Endothelial cell of umbilical vein (primary cell): ENCODE data around the gene PRKG1. TPM values are rescaled to one million over a fixed set of nuclear protein-coding genes. Genes with fewer than 3 reads are reported as not detected.
A peak's percentile ranks its signal among the peaks of the same experiment; 100 is the strongest.
"Not testable (repeated sequence)": the region's sequence is repeated elsewhere in the genome, so short reads cannot be mapped to it uniquely, and the experiment has no call there.

Source experiments
- BruUV-seq: library from RNA; stranded (reverse); fragments of 400-500 nt; replicated peaks from 2 replicates; lab custom pipeline; 2021; lab: Mats Ljungman, UMichigan
- CTCF ChIA-PET: fragments of 300-600, 350-600 bp; sonication (Branson Sonifier 250); formaldehyde crosslinking; loops from one replicate; lab custom pipeline; 2021; ENCODE audit warnings: antibody characterized with exemption, inconsistent platforms; lab: Charles Lee
- POLR2A ChIA-PET: fragments of 300-600, 350-600 bp; sonication (Branson Sonifier 250); formaldehyde crosslinking; loops from one replicate; lab custom pipeline; 2021; ENCODE audit warnings: antibody characterized with exemption, inconsistent platforms; lab: Charles Lee
- DNase-seq: peaks from one replicate; pipeline ENCODE4 v3.0.0-alpha.2; 2011; ENCODE audit warnings: low read depth, low spot score
- FAIRE-seq: peaks from 2 replicates; lab custom pipeline; 2011; peaks lifted over from hg19 to GRCh38; lab: Jason Lieb, UNC
- H2AFZ ChIP-seq: 2 replicates; pipeline ENCODE4 v1.6.0; 2012; ENCODE audit warnings: low read depth, low read length, control low read depth, inconsistent platforms
- H3K27ac ChIP-seq: 2 replicates; pipeline ENCODE4 v1.5.1; 2011; ENCODE audit warnings: low read depth, mild to moderate bottlenecking, control low read depth, low read length, moderate library complexity; ENCODE audit not compliant: insufficient read depth
- H3K27me3 ChIP-seq, 2 experiments: 2 replicates each; pipeline versions ENCODE4 v1.6.0 to v1.6.1; 2011; ENCODE audit warnings: low read length in 2 of 2, mixed read lengths in 1 of 2; ENCODE audit not compliant: control insufficient read depth in 2 of 2, insufficient read depth in 2 of 2
- H3K36me3 ChIP-seq, 2 experiments: 2 replicates in 1 of 2; 3 replicates in 1 of 2; pipeline ENCODE4 v1.5.1; 2011; ENCODE audit warnings: low read length in 2 of 2, mild to moderate bottlenecking in 1 of 2, moderate library complexity in 1 of 2; ENCODE audit not compliant: control insufficient read depth in 2 of 2, insufficient read depth in 2 of 2; ENCODE audit errors: extremely low read depth in 1 of 2
- H3K4me1 ChIP-seq: 3 replicates; pipeline ENCODE4 v1.5.1; 2011; ENCODE audit warnings: mild to moderate bottlenecking, low read length; ENCODE audit not compliant: control insufficient read depth, insufficient read depth; ENCODE audit errors: extremely low read depth
- H3K4me2 ChIP-seq: 2 replicates; pipeline ENCODE4 v1.6.1; 2011; ENCODE audit warnings: low read length, control low read depth, mixed read lengths; ENCODE audit not compliant: insufficient read depth
- H3K4me3 ChIP-seq, 3 experiments: fragments of 200-600 bp in 1 of 3; sonication (generic), shearing (Covaris generic) in 1 of 3; replicated peaks in 1 of 3; 2 replicates each; pipeline ENCODE4 v1.5.1; 2011 to 2016; ENCODE audit warnings: control low read depth in 3 of 3, low read length in 3 of 3, mild to moderate bottlenecking in 2 of 3, inconsistent platforms in 1 of 3, low read depth in 1 of 3, moderate library complexity in 1 of 3; ENCODE audit not compliant: insufficient read depth in 1 of 3
- H3K79me2 ChIP-seq: 2 replicates; pipeline ENCODE4 v1.6.0; 2012; ENCODE audit warnings: low read length, inconsistent platforms; ENCODE audit not compliant: control insufficient read depth, insufficient read depth
- H3K9ac ChIP-seq: replicated peaks from 2 replicates; pipeline ENCODE3; 2011; ENCODE audit warnings: low read length, control low read depth; ENCODE audit not compliant: insufficient read depth; ENCODE audit errors: extremely low read depth
- H3K9me1 ChIP-seq: replicated peaks from 3 replicates; pipeline ENCODE4 v1.6.0; 2011; ENCODE audit warnings: mild to moderate bottlenecking, low read length; ENCODE audit not compliant: control insufficient read depth, insufficient read depth; ENCODE audit errors: extremely low read depth
- H3K9me3 ChIP-seq: replicated peaks from 2 replicates; pipeline ENCODE4 v1.5.1; 2012; ENCODE audit warnings: low read length, inconsistent platforms; ENCODE audit not compliant: control insufficient read depth, insufficient read depth
- H4K20me1 ChIP-seq: replicated peaks from 2 replicates; pipeline ENCODE3; 2011; ENCODE audit warnings: mild to moderate bottlenecking, low read length; ENCODE audit not compliant: control insufficient read depth, insufficient read depth; ENCODE audit errors: extremely low read depth
- CTCF ChIP-seq, 2 donors: IDR thresholded peaks; 1 replicate in 1 of 2; 2 replicates in 1 of 2; pipeline ENCODE4 v1.5.1; 2011; ENCODE audit warnings: low read length in 2 of 2, mild to moderate bottlenecking in 2 of 2, moderate library complexity in 2 of 2, control low read depth in 1 of 2, inconsistent platforms in 1 of 2, low read depth in 1 of 2; ENCODE audit not compliant: insufficient read depth in 1 of 2; ENCODE audit errors: extremely low read depth in 1 of 2
- FOS ChIP-seq: IDR thresholded peaks from 2 replicates; pipeline ENCODE4 v1.6.1; 2011; ENCODE audit warnings: mild to moderate bottlenecking, low read length, moderate library complexity, borderline replicate concordance; ENCODE audit not compliant: insufficient read depth
- JUN ChIP-seq: IDR thresholded peaks from 2 replicates; pipeline ENCODE4 v1.6.1; 2011; ENCODE audit warnings: borderline replicate concordance, low read depth; ENCODE audit not compliant: insufficient read length, insufficient read depth
- MAX ChIP-seq: IDR thresholded peaks from 2 replicates; pipeline ENCODE4 v1.6.1; 2011; ENCODE audit not compliant: insufficient read depth, insufficient read length
- MYC ChIP-seq: IDR thresholded peaks from one replicate; pipeline ENCODE4 v1.6.1; 2011; ENCODE audit warnings: mild to moderate bottlenecking, low read depth, low read length
- POLR2A ChIP-seq: IDR thresholded peaks from 2 replicates; pipeline ENCODE4 v1.6.1; 2012; ENCODE audit warnings: low read depth, mild to moderate bottlenecking, control low read depth, low read length
- POLR2AphosphoS5 ChIP-seq: IDR thresholded peaks from 2 replicates; pipeline ENCODE4 v1.6.1; 2012; ENCODE audit warnings: low read depth, mild to moderate bottlenecking, control low read depth, low read length, moderate library complexity; ENCODE audit not compliant: insufficient read depth
- dilution Hi-C: fragments of 300-500 bp; cut with MboI; formaldehyde crosslinking; loops from one replicate; pipeline ENCODE4 v1.15.0; 2019; ENCODE audit warnings: low sequenced_read_pairs; ENCODE audit not compliant: extremely low pct_ligation_motif_present
- intact Hi-C: fragments of 100-400 bp; cut with micrococcal nuclease; formaldehyde crosslinking; loops from one replicate; pipeline ENCODE4 v1.10.0; 2022
- polyA plus RNA-seq, 4 experiments: library from polyadenylated mRNA; depleted of rRNA in 3 of 4; stranded (reverse) in 3 of 4; unstranded in 1 of 4; fragments of >200 nt; gene quantifications; 2 replicates each; pipeline versions ENCODE4 v1.2.1 to v1.2.3, GENCODE V29; 2011 to 2012; ENCODE audit warnings: missing spikeins in 1 of 4
- total RNA-seq: library from RNA; stranded (reverse); gene quantifications from 2 replicates; pipeline ENCODE4 v1.2.3, GENCODE V29; 2021

Gene PRKG1
- total and polyA plus RNA-seq, 2 donors (not counting 3 experiments of a cell fraction or from before 2014, with no cell fraction given), result 0.01 to 0.18 TPM

DNA sequence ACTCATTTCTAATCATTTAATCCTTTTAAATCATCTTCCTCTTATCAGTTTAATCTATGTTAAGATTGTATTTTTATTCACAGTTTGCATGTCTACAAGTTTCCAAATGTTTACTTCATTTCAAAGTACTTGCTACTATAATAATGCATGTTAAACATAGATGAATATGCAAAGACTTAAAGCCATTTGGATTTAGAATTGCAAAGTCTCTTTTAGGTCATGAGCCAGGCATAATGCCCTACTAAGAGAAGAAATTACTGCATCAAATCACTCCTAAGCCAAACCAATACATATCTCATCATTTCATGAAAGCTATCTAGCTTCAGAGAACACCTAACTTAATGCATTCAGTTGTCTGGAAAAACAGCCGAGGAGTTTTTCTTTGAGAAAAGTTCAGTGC is 266.1 kb downstream of the PRKG1 start:
- CTCF ChIA-PET, result no interaction called here

GRCh38 chr10:51340845-51341610 is 266.7 kb downstream of the PRKG1 start:
- no peak for TF ChIP-seq CTCF (IDR thresholded peaks at IDR 0.05; ENCODE audit: extremely low read depth in 1 of 2, insufficient read depth in 1 of 2, low read depth in 1 of 2, low read length in 2 of 2)
- peak; percentile 35 for TF ChIP-seq FOS
- no peak for TF ChIP-seq POLR2A
- TF ChIP-seq JUN, result no peak
- Histone ChIP-seq H3K9me3 (no peaks in the 10 kb centered on the region), H3K79me2 (no peaks in the 10 kb centered on the region), H3K4me1 (peaks cover 8% of the 10 kb centered on the region), H3K27ac (no peak overlapping the region), H4K20me1 (no peaks in the 10 kb centered on the region), H3K4me3 (no peak overlapping the region), H3K9me1 (no peaks in the 10 kb centered on the region), H3K9ac (no peak overlapping the region), H2AFZ (peak overlapping the region; percentile 39), H3K4me2 (peak overlapping the region; percentile 42), H3K27me3 (no peaks in the 10 kb centered on the region), H3K36me3 (no peaks in the 10 kb centered on the region)
- dilution Hi-C loops, result no loop called here
- peak; percentile 60 for DNase-seq
- intact Hi-C loops, result no loop called here
- ChIA-PET POLR2A (no interaction called here), CTCF (no interaction called here)
- no TSS peak for BruUV-seq
- FAIRE-seq, result peak; percentile 72

More for the DNA sequence above, 266.1 kb downstream of the PRKG1 start:
- FAIRE-seq (no peak), DNase-seq (no peak)
- Histone ChIP-seq H3K9ac (no peak overlapping the region), H3K27ac (no peak overlapping the region), H3K79me2 (no peaks in the 10 kb centered on the region), H2AFZ (no peak overlapping the region), H4K20me1 (no peaks in the 10 kb centered on the region), H3K36me3 (no peaks in the 10 kb centered on the region), H3K4me3 (no peak overlapping the region), H3K4me1 (peaks cover 8% of the 10 kb centered on the region), H3K27me3 (no peaks in the 10 kb centered on the region), H3K4me2 (no peak overlapping the region), H3K9me1 (no peaks in the 10 kb centered on the region), H3K9me3 (no peaks in the 10 kb centered on the region)
- intact Hi-C loops (no loop called here), dilution Hi-C loops (no loop called here)
- POLR2A ChIA-PET, result no interaction called here
- BruUV-seq, result no TSS peak
- TF ChIP-seq JUN (no peak), POLR2AphosphoS5 (no peak), MYC (no peak), FOS (no peak), POLR2A (no peak), MAX (no peak)

- H3K9me3 ChIP-seq, H3K27ac ChIP-seq, H3K36me3 ChIP-seq, H2AFZ ChIP-seq, FAIRE-seq, intact Hi-C loops, POLR2A ChIA-PET, H3K9me1 ChIP-seq, H3K4me3 ChIP-seq, DNase-seq, H3K79me2 ChIP-seq, H3K4me1 ChIP-seq, H3K4me2 ChIP-seq, H3K27me3 ChIP-seq, H4K20me1 ChIP-seq, dilution Hi-C loops, BruUV-seq, H3K9ac ChIP-seq: not testable (repeated sequence)
- CTCF ChIA-PET, result interaction anchor here (0.9 to 1.2 kb wide), 2 partner anchors 22 to 277 kb away, joined by 3 to 5 read pairs; no protein-coding TSS in a partner anchor
These were observed 267.5 kb downstream of the PRKG1 start for GRCh38 chr10:51341745-51342144.
